HG03432 (cell line): ENCODE results near the gene FHAD1.
A peak's percentile ranks its signal among the peaks of the same experiment; 100 is the strongest.

Source experiments
- ATAC-seq: cut with Tn5 transposase; IDR thresholded peaks from one replicate; pipeline ENCODE4 v1.9.1; 2021; ENCODE audit warnings: mild to moderate bottlenecking, moderate library complexity; ENCODE audit not compliant: unreplicated experiment

FHAD1 gene

GRCh38 chr1:15390667-15391066, 143.6 kb downstream of the FHAD1 start:
- ATAC-seq = no peak

- ATAC-seq = no peak
Measured at GRCh38 chr1:15391366-15391765, 144.3 kb downstream of the FHAD1 start.

- no peak for ATAC-seq
Measured at GRCh38 chr1:15393475-15394257, 146.6 kb downstream of the FHAD1 start.

- ATAC-seq = no peak
Measured at GRCh38 chr1:15394258-15394690, 147.3 kb downstream of the FHAD1 start.

GRCh38 chr1:15397236-15397635, 150.2 kb downstream of the FHAD1 start:
- no peak for ATAC-seq

GRCh38 chr1:15399710-15400109, 152.7 kb downstream of the FHAD1 start:
- ATAC-seq = no peak

GRCh38 chr1:15400627-15401026, 153.6 kb downstream of the FHAD1 start:
- ATAC-seq = no peak

GRCh38 chr1:15401391-15402055, 154.5 kb downstream of the FHAD1 start:
- ATAC-seq = no peak

- ATAC-seq = no peak
Measured at GRCh38 chr1:15402809-15403450, 155.9 kb downstream of the FHAD1 start.

- ATAC-seq = no peak
Measured at GRCh38 chr1:15403962-15404580, 157.0 kb downstream of the FHAD1 start.

- ATAC-seq = no peak
Measured at GRCh38 chr1:15405106-15405850, 158.3 kb downstream of the FHAD1 start.

- ATAC-seq = no peak
Measured at GRCh38 chr1:15406614-15407559, 159.9 kb downstream of the FHAD1 start.

- ATAC-seq = no peak
Measured at GRCh38 chr1:15407580-15407979, 160.6 kb downstream of the FHAD1 start.

- ATAC-seq = no peak
Measured at GRCh38 chr1:15408890-15409387, 161.9 kb downstream of the FHAD1 start.

- ATAC-seq = peak; percentile 85
Measured at GRCh38 chr1:15409388-15410222, 162.6 kb downstream of the FHAD1 start, which contains the start of gene EFHD2. Gene EFHD2, plus strand, starts transcription at chr1:15409888. Its CDS starts 84 bp downstream, at chr1:15409972.

GRCh38 chr1:15410223-15410883, 163.3 kb downstream of the FHAD1 start:
- no peak for ATAC-seq

- no peak for ATAC-seq
Measured at GRCh38 chr1:15410884-15411245, 163.8 kb downstream of the FHAD1 start.

- peak; percentile 45 for ATAC-seq
Measured at GRCh38 chr1:15411593-15412137, 164.6 kb downstream of the FHAD1 start.
